Kidney (tissue), 14 donors: ENCODE measurements around the gene EDARADD. TPM values are rescaled to one million over a fixed set of nuclear protein-coding genes. Genes with fewer than 3 reads are reported as not detected.
"Not testable (repeated sequence)": the region's sequence is repeated elsewhere in the genome, so short reads cannot be mapped to it uniquely, and the experiment has no call there.

Source experiments
- DNase-seq, 5 donors: peaks; one replicate each; pipeline ENCODE4 v3.0.0-alpha.2; 2013 to 2020
- FAIRE-seq: peaks from 2 replicates; lab custom pipeline; 2012; peaks lifted over from hg19 to GRCh38; lab: Jason Lieb, UNC
- H3K27ac ChIP-seq, 2 donors: one replicate each; pipeline ENCODE4 v1.7.0; 2013; ENCODE audit warnings: low read depth in 2 of 2, low read length in 2 of 2, inconsistent platforms in 1 of 2
- H3K27me3 ChIP-seq: one replicate; pipeline ENCODE4 v1.7.1; 2013; ENCODE audit warnings: low read length, inconsistent platforms; ENCODE audit not compliant: control insufficient read depth, insufficient read depth
- H3K36me3 ChIP-seq, 3 donors: one replicate each; pipeline versions ENCODE4 v1.7.0 to v1.7.1; 2013; ENCODE audit warnings: low read length in 3 of 3, control low read depth in 1 of 3, inconsistent platforms in 1 of 3; ENCODE audit not compliant: insufficient read depth in 3 of 3, control insufficient read depth in 2 of 3
- H3K4me1 ChIP-seq, 3 donors: one replicate each; pipeline versions ENCODE4 v1.7.0 to v1.7.1; 2013; ENCODE audit warnings: low read length in 3 of 3, inconsistent platforms in 1 of 3, low read depth in 1 of 3; ENCODE audit not compliant: control insufficient read depth in 2 of 3, insufficient read depth in 2 of 3
- H3K4me3 ChIP-seq, 3 donors: one replicate each; pipeline versions ENCODE4 v1.7.0 to v1.8.1; 2013; ENCODE audit warnings: low read length in 3 of 3, control low read depth in 1 of 3, inconsistent platforms in 1 of 3
- H3K9ac ChIP-seq, 3 donors: one replicate each; pipeline versions ENCODE4 v1.7.0 to v1.7.1; 2013; ENCODE audit warnings: low read length in 3 of 3, control low read depth in 1 of 3, inconsistent platforms in 1 of 3
- H3K9me3 ChIP-seq, 3 donors: one replicate each; pipeline versions ENCODE4 v1.7.0 to v1.7.1; 2013; ENCODE audit warnings: low read length in 3 of 3, control low read depth in 1 of 3, inconsistent platforms in 1 of 3; ENCODE audit not compliant: control insufficient read depth in 2 of 3, insufficient read depth in 1 of 3
- CTCF ChIP-seq: IDR thresholded peaks from 3 replicates; pipeline ENCODE4 v1.5.1; 2012; ENCODE audit warnings: mild to moderate bottlenecking, moderate library complexity, borderline replicate concordance; ENCODE audit not compliant: insufficient read depth; ENCODE audit errors: extremely low read depth
- intact Hi-C: fragments of 100-400 bp; cut with DNase I; formaldehyde crosslinking; loops from one replicate; pipeline ENCODE4 v1.11.1; 2022
- polyA plus RNA-seq: library from polyadenylated mRNA; stranded (reverse); fragments of 350-450 nt; fragmentation: Illumina TruSeq; extraction: RNeasy Lipid Tissue Mini Kit (QIAGEN cat#74804); gene quantifications from one replicate; pipeline ENCODE4 v1.2.3, GENCODE V29; 2014; ENCODE audit warnings: low read depth, low replicate concordance; ENCODE audit not compliant: insufficient read depth
- total RNA-seq: library from RNA; stranded (reverse); fragmentation: NEBNext Ultra II Directional; extraction: Animal tissue kit (Norgen Biotek cat#: 25700); gene quantifications from one replicate; pipeline ENCODE4 v1.2.1, GENCODE V29; 2021
- donor health status: control.
- donor health status: control.
- donor health status: control.
- donor health status: control.
- donor health status: control.
- donor health status: DM: yes; HTN: yes; CAD: no.
- donor health status: Normal renal cell carcinoma (clear cell type).

Gene EDARADD
- total and polyA plus RNA-seq, 2 donors from 2014 or later, result 0.82 to 2.2 TPM

- no peak for TF ChIP-seq CTCF
- intact Hi-C loops, result no loop called here
- FAIRE-seq (no peak), DNase-seq (no peak)
- Histone ChIP-seq H3K4me3 (no peak overlapping the region), H3K27ac (no peak overlapping the region), H3K36me3 (no peaks in the 10 kb centered on the region), H3K4me1 (no peaks in the 10 kb centered on the region), H3K9ac (no peak overlapping the region), H3K27me3 (no peaks in the 10 kb centered on the region), H3K9me3 (no peaks in the 10 kb centered on the region)
These were observed 43.8 kb upstream of the EDARADD start for GRCh38 chr1:236350308-236350707.

GRCh38 chr1:236351875-236352573 lies 42.1 kb upstream of the EDARADD start:
- Histone ChIP-seq H3K9ac (no peak overlapping the region), H3K9me3 (no peaks in the 10 kb centered on the region), H3K27me3 (no peaks in the 10 kb centered on the region), H3K4me3 (no peak overlapping the region), H3K36me3 (no peaks in the 10 kb centered on the region), H3K4me1 (no peaks in the 10 kb centered on the region), H3K27ac (no peak overlapping the region)
- intact Hi-C loops, result no loop called here
- DNase-seq (no peak), FAIRE-seq (no peak)
- TF ChIP-seq CTCF, result no peak

- H3K4me1 ChIP-seq, H3K9me3 ChIP-seq, H3K4me3 ChIP-seq, H3K36me3 ChIP-seq, H3K27ac ChIP-seq, H3K9ac ChIP-seq, DNase-seq, H3K27me3 ChIP-seq, intact Hi-C loops, FAIRE-seq: not testable (repeated sequence)
These were observed 41.3 kb upstream of the EDARADD start for GRCh38 chr1:236352747-236353146.

- no peak for TF ChIP-seq CTCF
- FAIRE-seq, result no peak
- intact Hi-C loops, result no loop called here
These were observed 40.3 kb upstream of the EDARADD start for GRCh38 chr1:236353813-236354212.

More at GRCh38 chr1:236353813-236354212, 40.3 kb upstream of the EDARADD start:
- Histone ChIP-seq H3K9ac (no peak overlapping the region), H3K4me1 (no peaks in the 10 kb centered on the region), H3K36me3 (no peaks in the 10 kb centered on the region), H3K4me3 (no peak overlapping the region), H3K9me3 (no peaks in the 10 kb centered on the region), H3K27me3 (no peaks in the 10 kb centered on the region), H3K27ac (no peak overlapping the region)
- no peak for DNase-seq
